HCT116 (cell line): ENCODE data around the gene PIK3IP1. TPM values are rescaled to one million over a fixed set of nuclear protein-coding genes. Genes with fewer than 3 reads are reported as not detected.
A peak's percentile ranks its signal among the peaks of the same experiment; 100 is the strongest.

ENCODE experiments used
- ATAC-seq: fragments of 200-7000 bp; cut with Tn5 transposase; 2 replicates; pipeline ENCODE4 v1.9.1; 2020; ENCODE audit warnings: mild to moderate bottlenecking, moderate library complexity
- BruUV-seq: library from RNA; stranded (reverse); fragments of 400-500 nt; replicated peaks from 2 replicates; lab custom pipeline; 2021; lab: Mats Ljungman, UMichigan
- CTCF ChIA-PET: fragments of 300-600 bp; sonication (Branson Sonifier 250); formaldehyde crosslinking; loops from one replicate; lab custom pipeline; 2021; ENCODE audit warnings: antibody characterized with exemption; lab: Charles Lee
- POLR2A ChIA-PET: fragments of 300-600, 350-600 bp; sonication (Branson Sonifier 250); formaldehyde crosslinking; loops from one replicate; lab custom pipeline; 2021; ENCODE audit warnings: antibody characterized with exemption; lab: Charles Lee
- RAD21 ChIA-PET, 2 experiments: fragments of 300-600 bp; sonication (Branson Sonifier 250); formaldehyde crosslinking; loops; one replicate each; lab custom pipeline; 2023; ENCODE audit warnings: low total read pairs in 2 of 2; ENCODE audit not compliant: uncharacterized antibody in 2 of 2, unreplicated experiment in 2 of 2, low non-redundant PET in 1 of 2; lab: Charles Lee
- DNase-seq: peaks from one replicate; pipeline ENCODE4 v3.0.0-alpha.2; 2010; ENCODE audit warnings: low read depth, low spot score
- H2AFZ ChIP-seq: fragments of 200-600 bp; shearing (Covaris generic), sonication (generic); 2 replicates; pipeline ENCODE4 v1.6.1; 2017; ENCODE audit warnings: low read depth, mixed run types, mixed read lengths, antibody characterized with exemption, low read length; ENCODE audit not compliant: poor library complexity, severe bottlenecking
- H3K27ac ChIP-seq: 2 replicates; pipeline ENCODE4 v1.5.1; 2012; ENCODE audit warnings: low read depth, low read length
- H3K27me3 ChIP-seq: fragments of 200-600 bp; sonication (generic); 2 replicates; pipeline ENCODE4 v1.6.1; 2016; ENCODE audit warnings: mixed run types, low read length, mixed read lengths; ENCODE audit not compliant: insufficient read depth
- H3K36me3 ChIP-seq, 2 experiments: fragments of 200-500 bp in 1 of 2; fragments of 200-600 bp in 1 of 2; sonication (Bioruptor generic) in 1 of 2; sonication (generic) in 1 of 2; 2 replicates each; pipeline versions ENCODE4 v1.5.1 to v1.6.1; 2014 to 2016; ENCODE audit warnings: low read length in 2 of 2, inconsistent platforms in 1 of 2, mixed read lengths in 1 of 2, mixed run types in 1 of 2; ENCODE audit not compliant: insufficient read depth in 2 of 2, control insufficient read depth in 1 of 2
- H3K4me1 ChIP-seq, 2 experiments: fragments of 200-600 bp in 1 of 2; sonication (generic) in 1 of 2; 2 replicates each; pipeline versions ENCODE4 v1.5.1 to v1.6.1; 2012 to 2017; ENCODE audit warnings: low read length in 2 of 2, inconsistent platforms in 1 of 2, mild to moderate bottlenecking in 1 of 2, mixed read lengths in 1 of 2, mixed run types in 1 of 2, moderate library complexity in 1 of 2; ENCODE audit not compliant: insufficient read depth in 2 of 2, control insufficient read depth in 1 of 2
- H3K4me2 ChIP-seq: fragments of 200-600 bp; sonication (generic); 2 replicates; pipeline ENCODE4 v1.6.1; 2017; ENCODE audit warnings: mixed run types, low read length, mixed read lengths
- H3K4me3 ChIP-seq, 2 experiments: fragments of 200-600 bp in 1 of 2; sonication (generic) in 1 of 2; replicated peaks in 1 of 2; 2 replicates each; pipeline ENCODE4 v1.5.1; 2011 to 2016; ENCODE audit warnings: low read length in 2 of 2, control low read depth in 1 of 2, low read depth in 1 of 2, mild to moderate bottlenecking in 1 of 2, mixed read lengths in 1 of 2, mixed run types in 1 of 2
- H3K79me2 ChIP-seq: fragments of 200-600 bp; sonication (generic); 2 replicates; pipeline ENCODE4 v1.6.1; 2017; ENCODE audit warnings: mild to moderate bottlenecking, mixed run types, low read length, moderate library complexity, mixed read lengths; ENCODE audit not compliant: insufficient read depth
- H3K9ac ChIP-seq: fragments of 200-600 bp; sonication (generic); 2 replicates; pipeline ENCODE4 v1.6.1; 2016; ENCODE audit warnings: low read length, mixed read lengths
- H3K9me2 ChIP-seq: fragments of 200-600 bp; sonication (generic), shearing (Covaris generic); 2 replicates; pipeline ENCODE4 v1.6.1; 2017; ENCODE audit warnings: mixed run types, mild to moderate bottlenecking, moderate library complexity; ENCODE audit not compliant: insufficient read depth
- H3K9me3 ChIP-seq, 2 experiments: fragments of 200-500 bp in 1 of 2; fragments of 200-600 bp in 1 of 2; sonication (Bioruptor generic) in 1 of 2; sonication (generic) in 1 of 2; 2 replicates each; pipeline ENCODE4 v1.6.1; 2014 to 2017; ENCODE audit warnings: low read length in 2 of 2, mixed read lengths in 2 of 2, inconsistent platforms in 1 of 2, low read depth in 1 of 2, mild to moderate bottlenecking in 1 of 2, mixed run types in 1 of 2, moderate library complexity in 1 of 2; ENCODE audit not compliant: control insufficient read depth in 1 of 2, insufficient read depth in 1 of 2
- H4K20me1 ChIP-seq: fragments of 200-600 bp; sonication (generic), shearing (Covaris generic); 2 replicates; pipeline ENCODE4 v1.6.1; 2017; ENCODE audit warnings: mixed run types, mild to moderate bottlenecking, moderate library complexity; ENCODE audit not compliant: insufficient read depth
- EGR1 ChIP-seq: IDR thresholded peaks from 2 replicates; pipeline ENCODE4 v1.6.1; 2012; ENCODE audit warnings: low read depth
- ELF1 ChIP-seq: IDR thresholded peaks from 2 replicates; pipeline ENCODE4 v1.6.1; 2012; ENCODE audit warnings: low read depth, borderline replicate concordance
- EZH2phosphoT487 ChIP-seq: fragments of 200-600 bp; IDR thresholded peaks from 2 replicates; pipeline ENCODE4 v1.6.1; 2018; ENCODE audit warnings: antibody characterized with exemption, borderline replicate concordance
- FOSL1 ChIP-seq: IDR thresholded peaks from 2 replicates; pipeline ENCODE4 v1.6.1; 2012; ENCODE audit warnings: low read depth
- JUND ChIP-seq: IDR thresholded peaks from 2 replicates; pipeline ENCODE4 v1.6.1; 2012
- POLR2A ChIP-seq: IDR thresholded peaks from 2 replicates; pipeline ENCODE4 v1.7.0; 2011; ENCODE audit warnings: borderline replicate concordance; ENCODE audit not compliant: insufficient read depth, insufficient read length; ENCODE audit errors: extremely low read depth
- POLR2AphosphoS5 ChIP-seq: IDR thresholded peaks from 2 replicates; pipeline ENCODE4 v1.6.1; 2011; ENCODE audit warnings: mild to moderate bottlenecking, low read depth, low read length, moderate library complexity
- RAD21 ChIP-seq: IDR thresholded peaks from 2 replicates; pipeline ENCODE4 v1.6.1; 2012; ENCODE audit warnings: low read depth, mild to moderate bottlenecking
- SIN3A ChIP-seq: IDR thresholded peaks from 2 replicates; pipeline ENCODE4 v1.6.1; 2012; ENCODE audit warnings: low read depth
- TCF7L2 ChIP-seq: IDR thresholded peaks from 2 replicates; pipeline ENCODE4 v1.7.0; 2011; ENCODE audit warnings: borderline replicate concordance, inconsistent platforms; ENCODE audit not compliant: insufficient read depth, insufficient read length; ENCODE audit errors: extremely low read depth
- ZNF274 ChIP-seq: fragments of 200-500 bp; sonication (Bioruptor generic); IDR thresholded peaks from 2 replicates; pipeline ENCODE4 v1.6.1; 2014; ENCODE audit warnings: mild to moderate bottlenecking, low read depth, low read length, inconsistent platforms
- intact Hi-C: fragments of 100-400 bp; cut with micrococcal nuclease; formaldehyde crosslinking; loops from 2 replicates; pipeline ENCODE4 v1.10.0; 2022
- total RNA-seq: library from RNA; stranded (reverse); gene quantifications from one replicate; pipeline ENCODE4 v1.2.1, GENCODE V29; 2021; ENCODE audit not compliant: unreplicated experiment
- TF ChIP-seq, protein P1 (sequence below): IDR thresholded peaks from 2 replicates; pipeline ENCODE4 v1.6.1; 2012
- TF ChIP-seq, protein P2 (sequence below), 3 experiments: fragments of 200-600 bp in 1 of 3; sonication (generic) in 1 of 3; IDR thresholded peaks in 2 of 3; conservative IDR thresholded peaks in 1 of 3; 2 replicates each; pipeline ENCODE4 v1.5.1; 2012 to 2017; ENCODE audit warnings: low read depth in 2 of 3, low read length in 2 of 3, antibody characterized with exemption in 1 of 3, borderline replicate concordance in 1 of 3, control low read depth in 1 of 3, mild to moderate bottlenecking in 1 of 3, mixed read lengths in 1 of 3, mixed run types in 1 of 3, moderate library complexity in 1 of 3; ENCODE audit not compliant: insufficient read depth in 1 of 3

PIK3IP1 gene
- total RNA-seq, 1 experiment from 2014 or later: 1.6 TPM

GRCh38 chr22:31243339-31244045 lies 48.8 kb downstream of the PIK3IP1 start:
- H3K36me3 ChIP-seq: 0 out of 4 replicates have a peak, but pooled peaks cover 0 to under 1% of the 10 kb centered on the region in 2 experiments

More at GRCh38 chr22:31243339-31244045, 48.8 kb downstream of the PIK3IP1 start:
- TF ChIP-seq ZNF274: no peak
- TF ChIP-seq EGR1: no peak
- no peak for TF ChIP-seq SIN3A
- TF ChIP-seq POLR2AphosphoS5: peak; percentile 45; the same call in 1 of the 2 replicates
- TF ChIP-seq, protein P1, sequence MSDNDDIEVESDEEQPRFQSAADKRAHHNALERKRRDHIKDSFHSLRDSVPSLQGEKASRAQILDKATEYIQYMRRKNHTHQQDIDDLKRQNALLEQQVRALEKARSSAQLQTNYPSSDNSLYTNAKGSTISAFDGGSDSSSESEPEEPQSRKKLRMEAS: no peak
- no peak for TF ChIP-seq POLR2A
- 0 out of 2 replicates have a peak, but pooled peaks have one; percentile 34 for TF ChIP-seq ELF1
- peak; percentile 24 for TF ChIP-seq TCF7L2
- no peak for TF ChIP-seq EZH2phosphoT487
- TF ChIP-seq RAD21: no peak
- no peak for TF ChIP-seq JUND
- TF ChIP-seq FOSL1: 0 out of 2 replicates have a peak, but pooled peaks have one; percentile 23
- TF ChIP-seq, protein P2, sequence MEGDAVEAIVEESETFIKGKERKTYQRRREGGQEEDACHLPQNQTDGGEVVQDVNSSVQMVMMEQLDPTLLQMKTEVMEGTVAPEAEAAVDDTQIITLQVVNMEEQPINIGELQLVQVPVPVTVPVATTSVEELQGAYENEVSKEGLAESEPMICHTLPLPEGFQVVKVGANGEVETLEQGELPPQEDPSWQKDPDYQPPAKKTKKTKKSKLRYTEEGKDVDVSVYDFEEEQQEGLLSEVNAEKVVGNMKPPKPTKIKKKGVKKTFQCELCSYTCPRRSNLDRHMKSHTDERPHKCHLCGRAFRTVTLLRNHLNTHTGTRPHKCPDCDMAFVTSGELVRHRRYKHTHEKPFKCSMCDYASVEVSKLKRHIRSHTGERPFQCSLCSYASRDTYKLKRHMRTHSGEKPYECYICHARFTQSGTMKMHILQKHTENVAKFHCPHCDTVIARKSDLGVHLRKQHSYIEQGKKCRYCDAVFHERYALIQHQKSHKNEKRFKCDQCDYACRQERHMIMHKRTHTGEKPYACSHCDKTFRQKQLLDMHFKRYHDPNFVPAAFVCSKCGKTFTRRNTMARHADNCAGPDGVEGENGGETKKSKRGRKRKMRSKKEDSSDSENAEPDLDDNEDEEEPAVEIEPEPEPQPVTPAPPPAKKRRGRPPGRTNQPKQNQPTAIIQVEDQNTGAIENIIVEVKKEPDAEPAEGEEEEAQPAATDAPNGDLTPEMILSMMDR (IDR thresholded peaks at IDR 0.05 in 2 of 3, conservative IDR thresholded peaks at IDR 0.05 in 1 of 3; ENCODE audit: borderline replicate concordance in 1 of 3, insufficient read depth in 1 of 3, low read depth in 2 of 3, low read length in 2 of 3): no peak
- TF ChIP-seq, all 23 proteins: peak for 4
- Histone ChIP-seq H3K27me3 (no peaks in the 10 kb centered on the region), H3K9ac (peak overlapping the region; percentile 42), H3K9me3 (no peaks in the 10 kb centered on the region), H3K27ac (peak overlapping the region; percentile 60), H2AFZ (no peak overlapping the region), H4K20me1 (peaks cover 4% of the 10 kb centered on the region; the same call in 1 of the 2 replicates), H3K9me2 (no peaks in the 10 kb centered on the region), H3K4me3 (peak overlapping the region; percentile 37 to 46), H3K79me2 (peaks cover 33% of the 10 kb centered on the region; the same call in 1 of the 2 replicates), H3K4me2 (peak overlapping the region; percentile 71), H3K4me1 (peaks cover 47 to 64% of the 10 kb centered on the region in 2 experiments)
- RAD21 ChIA-PET: no interaction called here
- intact Hi-C loops: no loop called here
- POLR2A ChIA-PET: interaction anchor here (0.7 to 1.8 kb wide), 5 partner anchors 8 to 136 kb away, joined by 3 to 11 read pairs (median 3); partner anchors contain the start of gene SELENOM
- CTCF ChIA-PET: interaction anchor here (0.9 to 2.0 kb wide), 4 partner anchors 12 to 136 kb away, joined by 3 to 11 read pairs (median 4); partner anchors contain the start of gene SELENOM
- BruUV-seq: TSS peak; percentile 77
- peak; percentile 51 for DNase-seq
- ATAC-seq: peak; percentile 67
